ENCODE data around the gene ARHGAP28. TPM values are rescaled to one million over a fixed set of nuclear protein-coding genes. Genes with fewer than 3 reads are reported as not detected.

The ARHGAP28 gene
- total and polyA plus RNA-seq, 10 of the 15 experiments (the other 5 are each of a cell fraction or from before 2014, with no cell fraction given) = not detected

- no peak for TF ChIP-seq ZNF687 (IDR thresholded peaks at IDR 0.05)
- TF ChIP-seq NBN (IDR thresholded peaks at IDR 0.05) = no peak
- TF ChIP-seq KAT2A (conservative IDR thresholded peaks at IDR 0.05; ENCODE audit: control insufficient read depth, low read depth, low read length) = no peak
- no peak for TF ChIP-seq E2F8 (IDR thresholded peaks at IDR 0.05; ENCODE audit: low read depth, partially characterized antibody)
These were observed 62.9 kb downstream of the ARHGAP28 start (continued) for GRCh38 chr18:6792391-6792790.

- no TSS peak for BruUV-seq (replicated peaks)
- intact Hi-C loops (cut with micrococcal nuclease; ENCODE audit: unreplicated experiment) = no loop called here
- SMC1A ChIA-PET (ENCODE audit: uncharacterized antibody, unreplicated experiment) = no interaction called here
- H3K27me3 ChIP-seq (replicated peaks in 1 of 2; ENCODE audit: control insufficient read depth in 2 of 2, insufficient read depth in 2 of 2, low read length in 1 of 2) = no peaks in the 10 kb centered on the region
- no peaks in the 10 kb centered on the region for H4K20me1 ChIP-seq (ENCODE audit: control insufficient read depth, insufficient read depth)
- H3K36me3 ChIP-seq (ENCODE audit: control insufficient read depth in 2 of 2, insufficient read depth in 2 of 2, low read length in 1 of 2) = no peaks in the 10 kb centered on the region
- RAD21 ChIA-PET (ENCODE audit: unreplicated experiment) = no interaction called here
- no peak overlapping the region for H3K4me3 ChIP-seq
- H2AFZ ChIP-seq (ENCODE audit: control insufficient read depth, low read depth, low read length) = no peak overlapping the region
- ATAC-seq (no peak), DNase-seq (ENCODE audit: low read depth, low spot score) (no peak), FAIRE-seq (no peak)
- 21% methylated on average over 5 of the region's 5 CpGs for WGBS (ENCODE audit: insufficient coverage, insufficient replicate concordance, low lambda C conversion rate, missing lambda C conversion rate)
- no peaks in the 10 kb centered on the region for H3K4me1 ChIP-seq (ENCODE audit: control insufficient read depth, insufficient read depth, low read length)
- no peaks in the 10 kb centered on the region for H3K79me2 ChIP-seq (ENCODE audit: control insufficient read depth, insufficient read depth, low read length)
- H3K27ac ChIP-seq (ENCODE audit: control insufficient read depth, insufficient read depth) = no peak overlapping the region
- POLR2A ChIA-PET = no interaction called here
- H3K9me3 ChIP-seq (replicated peaks; ENCODE audit: control insufficient read depth, insufficient read depth, low read length) = no peaks in the 10 kb centered on the region
- TF ChIP-seq TAF1 (IDR thresholded peaks at IDR 0.05; ENCODE audit: borderline replicate concordance, low read depth, low read length) (no peak), CREM (IDR thresholded peaks at IDR 0.05; ENCODE audit: low read depth) (no peak), NKRF (conservative IDR thresholded peaks at IDR 0.05) (no peak)
- H3K9ac ChIP-seq (ENCODE audit: control insufficient read depth, insufficient read depth, low read length) = no peak overlapping the region
- in situ Hi-C loops (cut with MboI) = no loop called here
- CTCF ChIA-PET = no interaction called here
- no peak overlapping the region for H3K4me2 ChIP-seq (ENCODE audit: control insufficient read depth, insufficient read depth)
These were observed 63.9 kb downstream of the ARHGAP28 start for GRCh38 chr18:6793455-6793854.
